G401.6 (cell line): Measurements from ENCODE around the gene RERG.
"Not testable (repeated sequence)": the region's sequence is repeated elsewhere in the genome, so short reads cannot be mapped to it uniquely, and the experiment has no call there.

Source experiments
- FAIRE-seq: peaks from 2 replicates; lab custom pipeline; 2012; peaks lifted over from hg19 to GRCh38; lab: Jason Lieb, UNC

The RERG gene

GRCh38 chr12:15220915-15221885, at the start of gene RERG:
RERG (minus strand) TSS chr12:15221417; CDS start chr12:15217489, 3,928 bp downstream.
- no peak for FAIRE-seq

GRCh38 chr12:15270591-15270990, 49.4 kb upstream of the RERG start:
- no peak for FAIRE-seq

- peak; percentile 66 for FAIRE-seq
Observed at GRCh38 chr12:15268927-15269552, 47.8 kb upstream of the RERG start.

- no peak for FAIRE-seq
Observed at GRCh38 chr12:15268309-15268708, 47.1 kb upstream of the RERG start.

- FAIRE-seq = no peak
Observed at GRCh38 chr12:15265875-15266274, 44.7 kb upstream of the RERG start.

- FAIRE-seq = no peak
Observed at GRCh38 chr12:15256761-15257160, 35.5 kb upstream of the RERG start.

GRCh38 chr12:15253990-15254389, 32.8 kb upstream of the RERG start:
- no peak for FAIRE-seq

GRCh38 chr12:15244926-15245325, 23.7 kb upstream of the RERG start:
- FAIRE-seq = no peak

GRCh38 chr12:15244341-15244740, 23.1 kb upstream of the RERG start:
- no peak for FAIRE-seq

GRCh38 chr12:15243102-15243501, 21.9 kb upstream of the RERG start:
- FAIRE-seq = no peak

- no peak for FAIRE-seq
Observed at GRCh38 chr12:15240898-15241297, 19.7 kb upstream of the RERG start.

- FAIRE-seq = no peak
Observed at GRCh38 chr12:15234508-15234907, 13.3 kb upstream of the RERG start.

GRCh38 chr12:15234011-15234410, 12.8 kb upstream of the RERG start:
- no peak for FAIRE-seq

- no peak for FAIRE-seq
Observed at GRCh38 chr12:15232959-15233358, 11.7 kb upstream of the RERG start.

- FAIRE-seq = no peak
Observed at GRCh38 chr12:15231493-15231892, 10.3 kb upstream of the RERG start.

GRCh38 chr12:15230751-15231150, 9.5 kb upstream of the RERG start:
- no peak for FAIRE-seq

- FAIRE-seq = no peak
Observed at GRCh38 chr12:15230137-15230536, 8.9 kb upstream of the RERG start.

GRCh38 chr12:15227004-15227679, 5.9 kb upstream of the RERG start:
- peak; percentile 46 for FAIRE-seq

GRCh38 chr12:15225863-15226218, 4.6 kb upstream of the RERG start:
- not testable (repeated sequence) for FAIRE-seq

GRCh38 chr12:15225136-15225862, 4.1 kb upstream of the RERG start:
- no peak for FAIRE-seq

- no peak for FAIRE-seq
Observed at GRCh38 chr12:15222219-15222618, 1.0 kb upstream of the RERG start.

- FAIRE-seq = no peak
Observed at GRCh38 chr12:15220451-15220850, 766 bp downstream of the RERG start.
